Measurements from ENCODE around the gene SLC23A3. TPM values are rescaled to one million over a fixed set of nuclear protein-coding genes. Genes with fewer than 3 reads are reported as not detected.

Gene SLC23A3
- total RNA-seq, 1 donor from 2014 or later = 1.4 TPM

- Mint-ChIP-seq H3K36me3 (no peaks in the 10 kb centered on the region), H3K9me3 (no peaks in the 10 kb centered on the region), H3K27ac (no peak overlapping the region), H3K4me3 (no peak overlapping the region), H3K27me3 (ENCODE audit: insufficient read depth, low read depth) (no peaks in the 10 kb centered on the region), H3K4me1 (peaks cover 7% of the 10 kb centered on the region)
- Histone ChIP-seq H3K4me1 (peaks cover 7% of the 10 kb centered on the region), H3K9ac (no peak overlapping the region), H3K4me2 (no peak overlapping the region), H3K36me3 (no peaks in the 10 kb centered on the region), H3F3A (ENCODE audit: low read depth) (no peaks in the 10 kb centered on the region), H3K27ac (no peak overlapping the region), H4K20me1 (ENCODE audit: low read depth) (peaks cover 19% of the 10 kb centered on the region), H3K79me2 (ENCODE audit: low read depth) (no peaks in the 10 kb centered on the region), H3K4me3 (no peak overlapping the region), H2AFZ (replicated peaks) (no peak overlapping the region), H3K9me3 (ENCODE audit: low read depth) (no peaks in the 10 kb centered on the region), H3K27me3 (no peaks in the 10 kb centered on the region)
- TF ChIP-seq EZH2 (IDR thresholded peaks at IDR 0.05) (no peak), CTCF (IDR thresholded peaks at IDR 0.05) (no peak), EZH2phosphoT487 (IDR thresholded peaks at IDR 0.05) (no peak)
- DNase-seq (ENCODE audit: low spot score) = no peak
These were observed 57.8 kb downstream of the SLC23A3 start for GRCh38 chr2:219112062-219112406.

Other genes starting within 250 kb of the SLC23A3 start
- 0.09 TPM in 1 of 2 replicates, not detected in the other for gene CDK5R2, start 210.4 kb downstream of the SLC23A3 start, total RNA-seq (ENCODE audit: low replicate concordance)
- not detected in 2 replicates for gene FEV, start 184.8 kb downstream of the SLC23A3 start, total RNA-seq (ENCODE audit: low replicate concordance)
- gene CRYBA2, start 176.6 kb downstream of the SLC23A3 start, total RNA-seq (ENCODE audit: low replicate concordance) = not detected in 2 replicates
- gene CFAP65, start 128.5 kb downstream of the SLC23A3 start, total RNA-seq (ENCODE audit: low replicate concordance) = 0.22 and 0.80 TPM in 2 replicates
- gene IHH, start 109.1 kb downstream of the SLC23A3 start, total RNA-seq (ENCODE audit: low replicate concordance) = 0.06 TPM in 1 of 2 replicates, not detected in the other
- gene NHEJ1, start 9.2 kb downstream of the SLC23A3 start, total RNA-seq (ENCODE audit: low replicate concordance) = 23.9 and 25.5 TPM in 2 replicates
- 15.8 and 21.8 TPM in 2 replicates for gene CNPPD1, start 6.9 kb upstream of the SLC23A3 start, total RNA-seq (ENCODE audit: low replicate concordance)
- 32.9 and 53.5 TPM in 2 replicates for gene RETREG2, start 8.2 kb upstream of the SLC23A3 start, total RNA-seq (ENCODE audit: low replicate concordance)
- 13.6 and 23.8 TPM in 2 replicates for gene ZFAND2B, start 36.8 kb upstream of the SLC23A3 start, total RNA-seq (ENCODE audit: low replicate concordance)
- gene ABCB6, start 48.9 kb upstream of the SLC23A3 start, total RNA-seq (ENCODE audit: low replicate concordance) = 14.0 and 14.3 TPM in 2 replicates
- gene ATG9A, start 59.6 kb upstream of the SLC23A3 start, total RNA-seq (ENCODE audit: low replicate concordance) = 32.7 and 40.3 TPM in 2 replicates
- gene ANKZF1, start 59.8 kb upstream of the SLC23A3 start, total RNA-seq (ENCODE audit: low replicate concordance) = 65.9 and 76.3 TPM in 2 replicates
- 7.2 and 14.7 TPM in 2 replicates for gene GLB1L, start 75.4 kb upstream of the SLC23A3 start, total RNA-seq (ENCODE audit: low replicate concordance)
- gene STK16, start 75.5 kb upstream of the SLC23A3 start, total RNA-seq (ENCODE audit: low replicate concordance) = 19.9 and 26.8 TPM in 2 replicates
- gene TUBA4B, start 83.2 kb upstream of the SLC23A3 start, total RNA-seq (ENCODE audit: low replicate concordance) = not detected in 2 replicates
- gene TUBA4A, start 83.9 kb upstream of the SLC23A3 start, total RNA-seq (ENCODE audit: low replicate concordance) = 0.56 TPM in 1 of 2 replicates, not detected in the other
- gene DNAJB2, start 109.3 kb upstream of the SLC23A3 start, total RNA-seq (ENCODE audit: low replicate concordance) = 35.0 and 37.0 TPM in 2 replicates
- 0.60 and 4.2 TPM in 2 replicates for gene PTPRN, start 139.4 kb upstream of the SLC23A3 start, total RNA-seq (ENCODE audit: low replicate concordance)
- gene RESP18, start 162.7 kb upstream of the SLC23A3 start, total RNA-seq (ENCODE audit: low replicate concordance) = not detected in 2 replicates
- 36.6 and 120 TPM in 2 replicates for gene DNPEP, start 217.9 kb upstream of the SLC23A3 start, total RNA-seq (ENCODE audit: low replicate concordance)
- gene DES, start 248.3 kb upstream of the SLC23A3 start, total RNA-seq (ENCODE audit: low replicate concordance) = 0.31 TPM in 1 of 2 replicates, not detected in the other